ENCODE measurements around the gene CHRM2.

GRCh38 chr7:136857573-136857972 lies 10.9 kb upstream of the CHRM2 start:
- TF ChIP-seq EZH2 (IDR thresholded peaks at IDR 0.05): no peak
- TF ChIP-seq POLR2AphosphoS5 (IDR thresholded peaks at IDR 0.05; ENCODE audit: borderline replicate concordance, low read depth, low read length): no peak
- TF ChIP-seq FOXP2 (optimal IDR thresholded peaks at IDR 0.05; ENCODE audit: control extremely low read depth, extremely low read length, insufficient read depth): no peak
